Islet precursor cell (in vitro differentiated cells): ENCODE results near the gene POC1B.
"Not testable (repeated sequence)": the region's sequence is repeated elsewhere in the genome, so short reads cannot be mapped to it uniquely, and the experiment has no call there.

Source experiments
- DNase-seq: peaks from one replicate; pipeline ENCODE4 v3.0.0-alpha.2; 2018

The POC1B gene

DNA sequence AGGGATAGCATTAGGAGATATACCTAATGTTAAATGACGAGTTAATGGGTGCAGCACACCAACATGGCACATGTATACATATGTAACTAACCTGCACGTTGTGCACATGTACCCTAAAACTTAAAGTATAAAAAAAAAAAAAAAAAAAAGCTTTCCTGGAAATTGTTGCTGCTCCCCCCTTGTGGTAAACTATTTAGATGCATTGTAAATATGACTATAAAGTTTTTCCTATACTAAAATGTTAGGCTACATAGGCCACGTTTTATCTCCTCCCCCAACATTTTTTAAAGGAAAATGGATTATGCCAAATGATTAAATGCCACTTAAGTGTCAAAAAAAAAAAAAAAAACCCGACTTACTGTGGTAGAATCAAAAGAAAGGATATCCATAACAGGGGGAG, 66.6 kb downstream of the POC1B start:
- not testable (repeated sequence) for DNase-seq

- DNase-seq: no peak
Observed at GRCh38 chr12:89456565-89456964, 69.3 kb downstream of the POC1B start.

DNA sequence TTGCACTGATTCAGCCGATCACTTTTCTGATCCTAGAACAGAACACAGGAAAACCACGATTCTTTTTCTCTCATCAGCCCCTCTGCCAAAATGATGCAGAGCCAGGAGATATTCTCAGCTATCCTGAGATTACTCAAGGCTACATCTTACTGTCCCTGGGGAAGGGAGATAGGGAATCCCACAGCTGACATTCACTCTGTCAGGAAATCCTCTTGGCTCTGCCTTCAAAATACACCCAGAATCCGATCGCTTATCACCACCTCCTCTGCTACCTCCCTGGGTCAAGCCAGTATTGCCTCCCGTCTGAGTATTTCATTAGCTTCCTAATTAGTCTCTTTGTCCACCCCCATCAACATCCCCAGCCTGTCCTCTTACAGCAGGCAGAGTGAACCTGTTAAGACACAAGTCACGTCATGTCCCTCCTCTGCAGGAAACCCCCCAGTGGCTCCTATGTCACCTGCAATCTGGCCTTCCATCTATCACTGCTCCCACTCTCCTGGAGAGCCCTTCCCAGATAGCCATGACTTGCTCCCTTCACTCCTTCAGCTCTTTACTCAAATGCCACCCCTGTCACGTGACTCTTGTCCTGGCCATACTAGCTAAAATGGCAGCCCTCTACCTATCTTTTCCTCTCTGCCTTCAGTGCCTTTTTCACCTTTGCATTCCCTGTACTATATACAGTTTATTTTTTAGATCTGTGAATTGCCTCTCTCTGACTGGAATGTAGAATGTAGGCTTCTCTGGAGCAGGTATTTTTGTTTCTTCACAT, 71.6 kb downstream of the POC1B start:
- DNase-seq: peak; percentile 76

DNA sequence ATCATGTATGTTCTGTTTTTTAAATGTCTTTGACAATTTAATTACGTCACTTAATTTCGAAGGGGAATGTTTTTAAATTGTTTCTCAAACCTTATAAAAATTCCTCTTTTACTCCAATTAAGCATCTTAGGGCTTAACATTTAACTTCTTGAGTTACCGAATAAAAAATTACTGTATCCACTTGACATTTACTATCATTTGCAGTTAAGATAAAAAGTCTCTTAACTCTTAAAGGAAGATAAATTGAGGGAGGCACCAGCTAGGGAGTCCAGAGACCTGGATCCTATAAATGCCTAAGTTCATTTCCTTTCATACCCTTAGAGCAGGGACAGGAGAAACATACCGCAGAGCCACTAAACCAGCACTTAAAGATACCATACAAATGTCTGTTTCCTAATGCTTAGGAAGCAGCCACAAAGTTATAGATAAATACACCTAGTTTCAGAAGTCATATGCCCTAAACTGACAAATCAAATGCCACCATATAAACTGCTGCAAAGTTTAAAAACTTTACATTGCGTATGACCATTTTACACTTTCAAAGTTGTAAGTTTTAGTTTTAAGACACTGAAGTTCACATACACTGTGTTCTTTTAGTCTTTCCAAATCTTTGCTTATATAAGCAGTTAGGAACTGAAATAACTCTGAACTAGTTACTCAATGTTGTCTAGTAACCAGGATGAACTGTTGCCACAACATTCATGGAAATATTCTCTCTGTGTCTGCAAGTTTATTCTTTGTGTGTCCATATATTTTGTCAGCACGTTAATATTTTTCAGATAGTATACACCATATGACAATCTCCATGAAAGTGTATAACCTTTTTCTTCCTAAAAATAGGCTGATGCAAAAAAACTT, 72.5 kb downstream of the POC1B start:
- no peak for DNase-seq

DNA sequence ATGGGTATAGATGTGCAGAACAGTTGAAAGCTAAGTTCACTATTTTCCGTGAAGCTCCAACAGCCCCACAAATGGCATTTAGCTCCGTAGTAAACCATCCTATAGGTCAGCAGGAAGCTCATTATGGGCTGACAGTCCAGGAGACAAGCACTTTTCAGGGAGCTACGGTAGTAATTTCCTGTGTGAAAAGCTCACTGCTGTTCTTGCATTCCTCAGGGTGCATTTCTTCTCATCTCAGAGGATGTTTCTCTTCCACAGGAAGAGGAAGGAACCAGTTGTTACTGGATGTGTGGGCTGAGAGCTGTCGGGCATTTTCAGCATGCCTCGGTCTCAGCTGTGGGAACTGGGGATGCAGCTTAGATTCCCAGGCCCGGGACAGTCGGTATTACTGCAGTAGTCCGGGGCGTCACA, 74.0 kb downstream of the POC1B start:
- DNase-seq: peak; percentile 98

- DNase-seq: no peak
Observed at GRCh38 chr12:89450907-89451306, 74.9 kb downstream of the POC1B start.

DNA sequence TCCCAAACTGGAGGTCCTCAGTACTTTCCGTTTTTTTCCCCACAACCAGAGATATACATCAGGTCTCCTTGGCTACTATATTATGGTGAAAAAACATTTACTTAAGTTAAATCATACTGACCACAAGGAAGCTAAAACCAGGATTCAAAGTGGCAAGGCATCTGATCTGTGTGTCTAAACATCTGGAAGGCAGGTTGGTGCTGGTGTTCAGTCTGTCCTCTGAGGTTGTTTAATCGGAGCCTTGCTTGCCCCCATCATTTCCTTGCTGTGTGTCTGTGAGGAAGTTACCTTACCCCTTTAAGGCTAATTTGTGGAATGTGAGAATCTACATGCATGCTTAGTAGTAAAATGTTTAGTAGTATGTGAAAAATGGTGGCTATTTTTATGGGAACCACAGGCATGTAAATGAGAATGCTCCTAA, 76.9 kb downstream of the POC1B start:
- DNase-seq: peak; percentile 66

DNA sequence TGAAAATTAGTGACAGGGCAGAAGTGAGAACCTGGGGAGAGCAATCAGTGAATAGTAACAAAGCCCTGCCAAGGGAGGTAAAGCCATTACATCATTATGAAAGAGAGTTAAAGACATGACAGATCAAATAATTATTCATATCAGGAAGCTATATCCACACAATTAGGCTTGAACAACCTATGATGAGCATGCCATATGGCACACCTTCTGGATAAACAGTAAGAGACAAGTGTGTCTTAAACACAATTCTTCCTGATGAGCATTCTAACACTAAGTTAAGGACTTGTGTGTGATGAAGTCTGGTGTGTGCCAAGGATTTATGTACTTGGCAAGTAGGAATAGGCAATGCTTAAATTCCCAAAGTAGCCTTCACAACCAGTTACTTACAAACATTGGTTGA, 77.3 kb downstream of the POC1B start:
- DNase-seq: no peak

GRCh38 chr12:89439941-89440340, 85.9 kb downstream of the POC1B start:
- DNase-seq: no peak

DNA sequence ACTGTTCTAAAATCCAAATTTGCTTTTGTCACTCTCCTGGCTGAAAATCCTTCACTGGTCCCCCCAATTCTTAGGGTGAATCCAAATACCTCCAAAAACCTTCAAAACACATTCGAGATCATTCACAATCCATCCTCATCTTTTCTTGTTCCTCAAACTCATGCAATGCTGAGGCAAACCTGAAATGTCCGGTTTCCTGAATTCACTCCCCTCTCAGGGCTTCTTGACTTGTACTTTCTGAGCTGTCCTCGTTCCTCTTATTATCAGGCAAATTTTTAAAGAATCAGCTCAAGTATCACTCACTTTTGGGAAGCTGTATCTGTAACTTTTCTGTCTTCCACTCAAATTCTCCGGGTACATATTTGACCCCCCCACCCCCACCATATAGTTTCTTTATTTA, 88.6 kb downstream of the POC1B start:
- no peak for DNase-seq

DNA sequence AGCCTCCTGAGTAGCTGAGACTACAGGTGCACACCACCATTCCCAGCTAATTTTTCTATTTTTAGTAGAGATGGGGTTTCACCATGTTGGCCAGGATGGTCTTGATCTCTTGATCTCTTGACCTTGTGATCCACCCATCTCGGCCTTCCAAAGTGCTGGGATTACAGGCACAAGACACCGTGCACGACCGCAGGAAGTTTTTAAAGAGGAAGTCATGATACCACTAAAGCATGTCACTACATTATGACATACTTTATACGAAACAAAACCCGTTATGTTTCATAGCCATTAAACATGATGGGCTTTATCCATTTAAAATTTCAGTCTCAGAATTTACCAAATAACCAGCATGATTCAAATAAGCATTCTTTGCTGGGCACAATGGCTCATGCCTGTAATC, 89.8 kb downstream of the POC1B start:
- no peak for DNase-seq

DNA sequence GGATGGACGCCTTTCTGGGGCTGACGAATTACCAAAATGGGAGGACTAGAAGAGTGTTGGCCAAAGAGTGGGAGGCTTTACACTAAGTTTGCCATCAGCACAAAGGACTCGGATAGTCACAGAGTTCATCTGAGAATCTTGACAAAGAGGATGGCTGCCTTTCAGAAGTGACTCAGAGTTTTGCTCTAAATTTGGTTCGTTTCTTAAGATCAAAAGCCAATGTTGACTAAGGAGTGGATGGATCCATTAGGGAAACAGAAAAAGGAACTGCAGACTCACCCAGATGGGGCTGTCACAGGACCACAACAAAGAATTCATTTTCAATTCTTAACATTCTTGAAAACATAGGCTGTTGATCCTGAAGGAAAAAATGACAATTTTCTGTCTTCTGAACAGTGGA, 92.2 kb downstream of the POC1B start:
- no peak for DNase-seq

DNA sequence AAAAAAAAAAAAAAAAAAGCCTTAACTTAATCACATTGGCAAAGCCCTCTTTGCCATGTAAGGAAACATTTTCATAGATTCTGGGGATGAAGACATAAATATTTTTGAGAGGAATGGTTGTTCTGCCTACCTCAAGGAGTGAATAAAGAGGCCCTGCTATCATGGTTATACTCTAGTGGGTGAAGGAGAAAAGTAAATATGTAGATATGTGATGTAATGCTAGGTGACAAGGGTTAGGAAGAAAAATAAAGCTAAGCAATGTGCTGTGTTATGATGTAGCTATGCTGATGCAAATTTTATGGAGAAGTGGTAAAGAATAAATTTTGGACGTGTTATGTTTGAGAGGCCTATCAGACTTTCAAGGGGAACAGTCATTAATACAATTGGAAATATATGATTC, 93.5 kb downstream of the POC1B start:
- no peak for DNase-seq

GRCh38 chr12:89429528-89429927, 96.3 kb downstream of the POC1B start:
- DNase-seq: no peak

GRCh38 chr12:89427508-89428156, 98.2 kb downstream of the POC1B start:
- DNase-seq: no peak

DNA sequence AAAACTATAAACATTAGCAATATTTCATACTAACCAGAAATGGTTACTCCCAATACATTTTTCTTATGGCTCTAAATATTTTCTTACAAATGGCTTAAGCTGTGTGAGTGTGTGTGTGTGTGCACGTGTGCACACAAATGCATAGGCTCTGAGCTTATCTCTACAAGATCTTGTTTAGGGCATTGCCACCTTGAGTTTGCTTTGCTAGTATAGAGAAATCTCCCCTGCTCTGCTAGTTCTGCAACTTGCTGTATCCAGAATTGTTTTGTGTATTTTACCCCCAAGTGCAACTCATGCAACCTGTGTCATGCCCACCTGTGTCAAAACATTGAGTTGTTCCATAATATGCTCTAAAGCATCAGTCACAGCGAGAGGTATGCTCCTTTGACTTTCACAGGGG, 101.0 kb downstream of the POC1B start:
- no peak for DNase-seq

DNA sequence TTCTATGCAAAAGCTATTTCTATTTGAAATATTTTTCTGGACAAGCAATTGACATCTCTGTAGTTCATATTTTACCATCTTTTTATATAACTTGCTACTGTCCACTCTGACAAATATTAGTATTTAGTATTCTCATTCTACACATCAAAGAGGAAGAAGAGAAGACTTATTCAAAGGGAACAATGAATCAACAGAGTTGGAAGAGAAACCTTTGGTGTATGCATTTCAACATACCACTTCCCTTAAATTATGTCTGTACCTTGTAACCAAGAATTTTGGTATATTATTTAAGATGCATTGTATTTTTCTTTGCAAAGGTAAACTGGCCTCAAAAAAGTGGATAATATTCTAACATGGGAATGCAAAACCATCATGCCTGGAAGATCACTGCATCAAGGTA, 101.5 kb downstream of the POC1B start:
- DNase-seq: no peak

DNA sequence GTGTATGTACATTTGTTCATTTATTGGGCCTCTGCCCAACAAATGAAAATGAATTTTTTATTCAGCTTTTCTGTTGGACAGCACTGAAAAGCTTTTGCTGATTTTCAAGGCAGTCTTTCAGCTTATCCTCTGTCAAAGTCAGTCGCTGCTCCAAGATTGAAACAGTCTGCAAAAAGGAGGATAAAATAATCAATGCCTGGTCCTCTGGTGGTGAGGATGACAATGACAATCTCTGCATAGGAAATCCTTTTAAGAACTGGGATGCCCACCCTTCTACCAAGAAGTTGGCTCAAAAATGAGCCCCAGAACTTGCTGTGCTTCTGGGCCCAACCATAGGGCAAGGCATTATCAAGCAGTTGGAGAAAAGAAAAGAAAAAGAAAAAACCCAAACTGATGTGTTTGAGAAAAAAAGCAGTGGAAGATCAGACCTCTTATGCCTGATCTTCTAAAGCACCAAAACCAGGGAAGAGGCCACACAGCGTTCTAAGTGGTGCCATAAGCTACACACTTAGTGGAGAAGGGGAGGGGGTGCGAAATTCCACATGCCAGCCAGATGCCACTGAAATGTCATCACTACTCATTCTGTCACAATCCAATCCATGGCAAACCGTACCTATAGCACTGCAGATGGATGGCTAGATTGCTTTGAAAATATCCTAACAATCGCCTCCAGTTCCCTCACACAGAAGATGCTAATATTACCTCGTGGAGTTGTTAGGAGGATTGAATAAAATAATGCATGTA, 104.6 kb downstream of the POC1B start:
- peak; percentile 63 for DNase-seq

DNA sequence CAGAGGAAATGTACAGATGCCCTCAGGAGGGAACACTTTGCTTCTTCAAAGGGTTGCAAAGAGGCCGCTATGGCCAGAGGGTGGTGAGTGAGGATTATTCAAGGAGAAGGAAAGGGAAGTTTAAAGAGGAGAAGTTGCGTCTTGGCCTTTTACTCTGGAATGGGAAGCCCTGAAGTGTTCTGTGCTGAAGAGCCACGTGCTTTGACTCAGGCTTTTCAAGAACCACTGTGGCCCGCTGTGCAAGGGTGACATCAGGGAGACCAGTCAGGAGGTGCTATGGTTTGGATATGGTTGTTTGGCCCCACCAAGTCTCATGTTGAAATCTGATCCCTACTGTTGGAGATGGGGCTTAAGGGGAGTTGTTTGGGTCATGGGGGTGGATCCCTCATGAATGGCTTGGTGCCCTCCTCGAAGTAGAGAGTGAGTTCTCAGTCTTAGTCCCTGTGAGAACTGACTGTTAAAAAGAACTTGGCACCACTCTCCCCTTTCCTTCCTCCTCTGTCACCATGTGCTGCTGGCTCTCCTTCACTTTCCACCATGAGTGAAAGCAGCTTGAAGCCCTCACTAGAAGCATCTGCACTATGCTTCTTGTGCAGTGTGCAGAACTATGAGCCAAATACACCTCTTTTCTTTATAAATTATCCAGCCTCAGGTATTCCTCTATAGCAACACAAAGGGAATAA, 107.5 kb downstream of the POC1B start:
- no peak for DNase-seq

DNA sequence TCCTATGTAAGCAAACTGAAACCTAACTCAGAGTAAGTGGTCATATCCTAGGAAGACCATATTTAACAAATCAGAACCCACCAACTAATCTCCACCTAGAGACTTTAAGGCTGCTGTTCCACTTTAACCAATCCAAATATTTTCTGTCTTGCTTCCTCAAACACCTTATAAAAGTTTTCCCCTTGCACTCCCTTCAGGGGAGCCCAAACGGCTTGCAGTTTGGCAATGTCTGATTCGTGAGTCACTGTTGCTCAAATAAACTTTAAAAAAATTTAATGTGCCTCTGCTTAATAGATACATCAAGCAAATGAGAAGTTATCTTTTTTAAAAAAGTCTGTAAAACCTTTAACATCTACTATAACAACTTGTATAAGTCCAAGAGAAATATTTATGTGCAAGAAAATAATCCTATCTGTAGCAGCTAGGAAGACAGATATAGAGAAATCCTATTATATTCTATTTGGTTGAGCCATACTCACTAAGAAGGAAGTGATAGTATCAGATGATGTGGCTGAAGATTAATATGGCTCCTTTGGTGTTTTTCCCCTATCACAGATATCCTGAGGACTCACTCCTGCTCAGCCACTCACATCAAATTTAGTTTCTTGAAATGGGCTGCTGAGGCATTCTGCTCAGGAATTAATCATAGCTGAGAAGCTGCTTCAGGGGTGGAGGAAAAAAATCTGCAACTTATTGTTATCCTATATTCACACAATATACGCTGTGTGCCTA, 108.4 kb downstream of the POC1B start:
- DNase-seq: no peak

GRCh38 chr12:89416049-89416792, 109.6 kb downstream of the POC1B start:
- no peak for DNase-seq
